GM12878 (cell line): ENCODE results near the gene OGA. TPM values are rescaled to one million over a fixed set of nuclear protein-coding genes. Genes with fewer than 3 reads are reported as not detected.

Experiments
- ATAC-seq: fragments of 200-7000 bp; cut with Tn5 transposase; 3 replicates; pipeline ENCODE4 v1.9.1; 2020; ENCODE audit warnings: mild to moderate bottlenecking, moderate library complexity
- BruUV-seq: library from RNA; stranded (reverse); fragments of 400-500 nt; replicated peaks from 2 replicates; lab custom pipeline; 2021; lab: Mats Ljungman, UMichigan
- CTCF ChIA-PET: fragments of 300-600 bp; sonication (Branson Sonifier 250); formaldehyde crosslinking; extraction: SDS; loops from one replicate; lab custom pipeline; 2021; ENCODE audit warnings: inconsistent platforms; lab: Yijun Ruan, JAX
- POLR2A ChIA-PET: fragments of 350-600 bp; formaldehyde crosslinking; extraction: SDS; loops from one replicate; lab custom pipeline; 2021; ENCODE audit warnings: inconsistent platforms; lab: Charles Lee
- RAD21 ChIA-PET: fragments of 300-600 bp; sonication (Branson Sonifier 250); formaldehyde crosslinking; loops from one replicate; lab custom pipeline; 2023; ENCODE audit warnings: antibody characterized with exemption; ENCODE audit not compliant: unreplicated experiment; lab: Charles Lee
- SMC1A ChIA-PET: fragments of 300-600 bp; sonication (Branson Sonifier 250); formaldehyde crosslinking; loops from one replicate; lab custom pipeline; 2023; ENCODE audit not compliant: unreplicated experiment, uncharacterized antibody; lab: Charles Lee
- DNase-seq: peaks from one replicate; pipeline ENCODE4 v3.0.0-alpha.2; 2011; ENCODE audit warnings: low read depth, low spot score
- FAIRE-seq: peaks from 3 replicates; lab custom pipeline; 2011; peaks lifted over from hg19 to GRCh38; lab: Jason Lieb, UNC
- H2AFZ ChIP-seq: 2 replicates; pipeline ENCODE4 v1.6.0; 2011; ENCODE audit warnings: low read depth, low read length, control low read depth; ENCODE audit not compliant: control insufficient read depth
- H3K27ac ChIP-seq: 2 replicates; pipeline ENCODE4 v1.5.1; 2011; ENCODE audit warnings: control low read depth; ENCODE audit not compliant: control insufficient read depth, insufficient read depth
- H3K27me3 ChIP-seq, 2 experiments: replicated peaks in 1 of 2; 2 replicates each; pipeline versions ENCODE4 v1.6.0 to v1.6.1; 2011; ENCODE audit warnings: low read length in 1 of 2; ENCODE audit not compliant: control insufficient read depth in 2 of 2, insufficient read depth in 2 of 2
- H3K36me3 ChIP-seq, 2 experiments: 2 replicates each; pipeline ENCODE4 v1.5.1; 2011; ENCODE audit warnings: low read length in 1 of 2; ENCODE audit not compliant: control insufficient read depth in 2 of 2, insufficient read depth in 2 of 2
- H3K4me1 ChIP-seq: 2 replicates; pipeline ENCODE4 v1.6.1; 2011; ENCODE audit warnings: mild to moderate bottlenecking, low read length, moderate library complexity, mixed read lengths; ENCODE audit not compliant: control insufficient read depth, insufficient read depth
- H3K4me2 ChIP-seq: 2 replicates; pipeline ENCODE4 v1.6.0; 2011; ENCODE audit warnings: control low read depth; ENCODE audit not compliant: control insufficient read depth, insufficient read depth
- H3K4me3 ChIP-seq: fragments of 200-600 bp; sonication (generic); 2 replicates; pipeline ENCODE4 v1.5.1; 2016
- H3K79me2 ChIP-seq: 2 replicates; pipeline ENCODE4 v1.6.0; 2011; ENCODE audit warnings: low read length; ENCODE audit not compliant: control insufficient read depth, insufficient read depth
- H3K9ac ChIP-seq: 2 replicates; pipeline ENCODE4 v1.8.0; 2011; ENCODE audit warnings: low read length, control low read depth, mixed read lengths; ENCODE audit not compliant: control insufficient read depth, insufficient read depth
- H3K9me3 ChIP-seq: replicated peaks from 3 replicates; pipeline ENCODE4 v1.5.1; 2011; ENCODE audit warnings: mild to moderate bottlenecking, low read length; ENCODE audit not compliant: control insufficient read depth, insufficient read depth
- H4K20me1 ChIP-seq: 2 replicates; pipeline ENCODE4 v1.6.0; 2011; ENCODE audit not compliant: control insufficient read depth, insufficient read depth
- BHLHE40 ChIP-seq, 2 experiments: fragments of 450-650 bp in 1 of 2; IDR thresholded peaks; 2 replicates each; pipeline ENCODE4 v1.6.1; 2011 to 2017; ENCODE audit warnings: low read depth in 2 of 2, borderline replicate concordance in 1 of 2, improper control_type of control experiment in 1 of 2, low read length in 1 of 2, mild to moderate bottlenecking in 1 of 2
- BMI1 ChIP-seq: fragments of 450-650 bp; IDR thresholded peaks from 2 replicates; pipeline ENCODE4 v1.6.1; 2016; ENCODE audit warnings: mild to moderate bottlenecking, moderate library complexity, borderline replicate concordance
- CEBPB ChIP-seq, 2 experiments: fragments of 150-350 bp in 1 of 2; IDR thresholded peaks; 2 replicates each; pipeline ENCODE4 v1.6.1; 2012 to 2014; ENCODE audit warnings: low read depth in 2 of 2, low read length in 2 of 2, borderline replicate concordance in 1 of 2, inconsistent platforms in 1 of 2
- CEBPZ ChIP-seq: fragments of 150-350 bp; IDR thresholded peaks from 2 replicates; pipeline ENCODE4 v1.6.1; 2016; ENCODE audit warnings: low read depth, low read length
- EED ChIP-seq: sonication (generic); IDR thresholded peaks from 2 replicates; pipeline ENCODE4 v1.6.1; 2016; ENCODE audit warnings: antibody characterized with exemption, low read depth
- ESRRA ChIP-seq: IDR thresholded peaks from 2 replicates; pipeline ENCODE4 v1.6.1; 2012; ENCODE audit warnings: mild to moderate bottlenecking, low read length, improper control_type of control experiment
- KLF5 ChIP-seq: fragments of 450-650 bp; IDR thresholded peaks from 2 replicates; pipeline ENCODE4 v1.6.1; 2014; ENCODE audit warnings: mild to moderate bottlenecking; ENCODE audit not compliant: partially characterized antibody
- NBN ChIP-seq: fragments of 450-650 bp; IDR thresholded peaks from 2 replicates; pipeline ENCODE4 v1.6.1; 2016
- PAX5 ChIP-seq: IDR thresholded peaks from 2 replicates; pipeline ENCODE4 v1.6.1; 2011; ENCODE audit warnings: low read depth, low read length, borderline replicate concordance
- STAT3 ChIP-seq: IDR thresholded peaks from 2 replicates; pipeline ENCODE4 v1.6.1; 2011; ENCODE audit warnings: low read depth, low read length, improper control_type of control experiment
- WGBS: methylation state at CpG from one replicate; pipeline ENCODE4 v1.1.6; 2016; ENCODE audit warnings: low lambda C conversion rate; ENCODE audit not compliant: insufficient replicate concordance, insufficient coverage; ENCODE audit errors: missing lambda C conversion rate; 5-methylcytosine and 5-hydroxymethylcytosine counted together
- in situ Hi-C: fragments of 300-500 bp; cut with MboI; formaldehyde crosslinking; loops from 9 replicates; pipeline ENCODE4 v1.14.3; 2018; ENCODE audit warnings: mixed read lengths
- intact Hi-C: fragments of 100-400 bp; cut with micrococcal nuclease; formaldehyde crosslinking; loops from one replicate; pipeline ENCODE4 v1.14.2; 2022; ENCODE audit not compliant: unreplicated experiment
- polyA plus RNA-seq, 11 experiments: library from polyadenylated mRNA; depleted of rRNA in 4 of 11; unstranded in 6 of 11; stranded (reverse) in 5 of 11; fragments of >200 nt; fragmentation: Nextera tagmentation in 4 of 11; fragmentation: Illumina TruSeq in 1 of 11; extraction: Ambion mirVana in 4 of 11; extraction: Trizol in 1 of 11; gene quantifications; 1 replicate in 1 of 11; 2 replicates in 10 of 11; pipeline versions ENCODE4 v1.2.1 to v1.2.3, GENCODE V29; 2011 to 2016; ENCODE audit warnings: inconsistent platforms in 2 of 11, missing spikeins in 2 of 11, low read depth in 1 of 11
- total RNA-seq, 4 experiments: library from RNA; depleted of rRNA in 3 of 4; stranded (reverse); fragments of >200 nt in 3 of 4; fragmentation: Illumina TruSeq in 1 of 4; extraction: Trizol in 1 of 4; gene quantifications; 2 replicates each; pipeline versions ENCODE4 v1.2.1 to v1.2.3, GENCODE V29; 2013 to 2021

Gene OGA
- total and polyA plus RNA-seq, 10 of the 15 experiments (the other 5 are each of a cell fraction or from before 2014, with no cell fraction given) = 23.0 to 145 (median 85.2) TPM

DNA sequence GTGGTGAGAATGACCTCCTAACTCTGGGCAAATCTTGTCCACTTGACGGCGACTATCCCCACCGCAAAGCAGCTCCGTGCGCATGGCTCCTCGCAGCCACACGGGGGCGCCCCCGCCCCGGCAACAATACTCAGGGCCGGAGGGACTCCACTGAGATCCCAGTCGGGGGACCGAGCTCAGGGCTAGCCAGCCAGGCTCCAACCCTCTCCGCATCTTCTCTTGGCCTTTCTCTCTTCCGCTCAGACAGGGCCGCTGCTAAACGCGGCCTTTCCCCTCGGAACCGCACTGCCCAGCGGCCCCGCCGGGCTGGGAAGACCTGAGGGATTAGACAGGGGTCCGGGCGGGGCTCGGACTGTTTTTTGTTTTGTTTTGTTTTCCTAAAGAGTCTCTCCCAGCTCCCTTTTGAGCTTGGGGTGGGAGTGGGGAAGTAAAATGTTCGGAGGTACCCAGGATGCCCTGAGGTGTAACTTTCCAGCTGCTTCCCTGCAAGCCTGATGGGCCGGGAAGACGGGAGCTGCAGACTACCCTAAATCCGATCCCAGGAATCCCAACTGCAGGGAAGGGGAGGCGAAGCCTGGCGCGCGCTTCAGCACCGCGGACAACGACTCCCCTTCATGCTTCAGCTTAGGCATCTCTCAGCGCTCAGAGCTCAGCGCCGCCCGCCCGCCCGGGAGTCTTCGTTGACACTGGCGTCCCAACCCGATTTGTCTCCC, 22.7 kb upstream of the OGA start (continued):
- TF ChIP-seq EED = peak; percentile 66
- 0 out of 2 replicates have a peak, but pooled peaks have one; percentile 34 for TF ChIP-seq NBN
- 0 out of 2 replicates have a peak, but pooled peaks have one; percentile 39 for TF ChIP-seq PAX5
- TF ChIP-seq STAT3 = no peak

DNA sequence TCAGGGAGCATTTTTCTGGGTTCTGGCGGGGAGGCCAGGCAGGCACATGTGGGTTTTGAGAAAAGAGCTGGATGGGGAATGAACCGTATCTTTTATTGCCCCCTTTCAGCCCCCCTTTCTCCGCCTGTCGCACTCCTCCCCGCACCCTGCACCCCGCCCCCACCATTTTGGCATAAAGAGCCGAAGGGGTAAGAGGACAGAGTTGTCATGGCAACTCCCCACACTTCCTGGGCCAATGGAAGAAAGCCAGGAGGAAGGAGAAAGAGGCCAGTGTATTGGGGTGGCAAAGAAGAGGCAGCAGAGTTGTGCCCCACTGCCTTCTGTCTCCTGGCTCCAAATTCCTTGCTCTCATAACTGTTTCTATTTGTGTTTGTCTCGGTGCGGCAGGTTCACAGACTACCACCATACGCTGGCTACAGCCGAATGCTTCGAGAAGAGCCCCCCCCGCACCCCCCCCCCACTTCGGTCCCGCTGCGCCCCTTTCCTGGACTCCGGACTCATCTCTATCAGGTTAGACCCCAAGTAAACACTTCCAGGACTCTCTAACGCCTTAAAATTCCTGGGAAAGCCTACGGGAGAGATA, 21.9 kb upstream of the OGA start:
- DNase-seq (no peak), ATAC-seq (peak; percentile 3), FAIRE-seq (no peak)
- Histone ChIP-seq H3K36me3 (no peaks in the 10 kb centered on the region), H3K4me3 (peak overlapping the region; percentile 81), H3K9ac (peak overlapping the region; percentile 45), H3K27ac (no peak overlapping the region), H3K27me3 (no peaks in the 10 kb centered on the region), H4K20me1 (no peaks in the 10 kb centered on the region; the same call in 1 of the 2 replicates), H2AFZ (no peak overlapping the region; the same call in 1 of the 2 replicates), H3K4me2 (peak overlapping the region; percentile 94), H3K9me3 (no peaks in the 10 kb centered on the region), H3K79me2 (no peaks in the 10 kb centered on the region; the same call in 1 of the 2 replicates), H3K4me1 (peaks cover 23% of the 10 kb centered on the region)
- no TSS peak for BruUV-seq
- CTCF ChIA-PET = interaction anchor here (0.6 to 17.0 kb wide), 49 partner anchors 9 to 360 kb away, joined by 3 to 697 read pairs (median 5); partner anchors contain the start of genes HPS6, NPM3 and OGA
- in situ Hi-C loops (loop anchor here (5.0 kb wide), 2 partner anchors 167 to 232 kb away; no protein-coding TSS in a partner anchor), intact Hi-C loops (loop anchor here (1.0 to 5.0 kb wide), 4 partner anchors 49 to 233 kb away; no protein-coding TSS in a partner anchor)
- peak; percentile 78 for TF ChIP-seq BMI1
- no peak for TF ChIP-seq CEBPB (IDR thresholded peaks at IDR 0.05; ENCODE audit: borderline replicate concordance in 1 of 2, low read depth in 2 of 2, low read length in 2 of 2)
- no peak for TF ChIP-seq BHLHE40 (IDR thresholded peaks at IDR 0.05; ENCODE audit: borderline replicate concordance in 1 of 2, low read depth in 2 of 2, low read length in 1 of 2)
- TF ChIP-seq KLF5 = no peak
- TF ChIP-seq ESRRA = no peak
- TF ChIP-seq CEBPZ = no peak
- RAD21 ChIA-PET = interaction anchor here (0.6 to 9.5 kb wide), 54 partner anchors 9 to 278 kb away, joined by 3 to 538 read pairs (median 5); partner anchors contain the start of genes HPS6 and OGA
- WGBS = under 1% methylated on average over 17 of the region's 19 CpGs
- SMC1A ChIA-PET = interaction anchor here (0.7 to 13.6 kb wide), 37 partner anchors 11 to 241 kb away, joined by 3 to 407 read pairs (median 5); partner anchors contain the start of genes ARMH3 and OGA
- POLR2A ChIA-PET = interaction anchor here (0.6 to 3.5 kb wide), 17 partner anchors 11 to 234 kb away, joined by 3 to 34 read pairs (median 4); partner anchors contain the start of gene OGA
